ENCODE measurements around the gene KBTBD12.

Gene KBTBD12

GRCh38 chr3:128036119-128036518, 121.1 kb downstream of the KBTBD12 start:
- no peak for DNase-seq (ENCODE audit: low spot score)

More at GRCh38 chr3:128036119-128036518, 121.1 kb downstream of the KBTBD12 start:
- TF ChIP-seq CTCF (IDR thresholded peaks at IDR 0.05; ENCODE audit: borderline replicate concordance, control extremely low read depth, extremely low read depth, insufficient read depth, missing control alignments) = no peak
- in situ Hi-C loops (cut with MboI; ENCODE audit: low sequenced_read_pairs, unreplicated experiment) = no loop called here
